GM12878 (cell line): ENCODE results near the gene COL4A2. TPM values are rescaled to one million over a fixed set of nuclear protein-coding genes. Genes with fewer than 3 reads are reported as not detected.

Experiments
- BRCA1 ChIP-seq: IDR thresholded peaks from 2 replicates; pipeline ENCODE4 v1.6.1; 2011; ENCODE audit warnings: low read depth, low read length, improper control_type of control experiment
- CBFB ChIP-seq: IDR thresholded peaks from 2 replicates; pipeline ENCODE4 v1.6.1; 2016; ENCODE audit warnings: antibody characterized with exemption, low read depth
- EZH2 ChIP-seq: IDR thresholded peaks from 2 replicates; pipeline ENCODE4 v1.6.1; 2012; ENCODE audit warnings: low read depth, mild to moderate bottlenecking, control low read depth, inconsistent platforms, low read length, borderline replicate concordance; ENCODE audit not compliant: control insufficient read depth
- FOS ChIP-seq: IDR thresholded peaks from 3 replicates; pipeline ENCODE4 v1.6.1; 2011; ENCODE audit warnings: borderline replicate concordance; ENCODE audit not compliant: insufficient read length; ENCODE audit errors: extremely low read depth
- JUND ChIP-seq: IDR thresholded peaks from 2 replicates; pipeline ENCODE4 v1.6.1; 2012; ENCODE audit warnings: low read depth, mild to moderate bottlenecking, low read length, improper control_type of control experiment, moderate library complexity
- KDM1A ChIP-seq: fragments of 200-600 bp; sonication (generic); IDR thresholded peaks from 2 replicates; pipeline ENCODE4 v1.6.1; 2016; ENCODE audit warnings: borderline replicate concordance
- KLF5 ChIP-seq: fragments of 450-650 bp; IDR thresholded peaks from 2 replicates; pipeline ENCODE4 v1.6.1; 2014; ENCODE audit warnings: mild to moderate bottlenecking; ENCODE audit not compliant: partially characterized antibody
- MEF2B ChIP-seq: fragments of 450-650 bp; IDR thresholded peaks from 2 replicates; pipeline ENCODE4 v1.6.1; 2018; ENCODE audit warnings: mild to moderate bottlenecking, moderate library complexity; ENCODE audit not compliant: partially characterized antibody, poor library complexity, severe bottlenecking
- MTA3 ChIP-seq: IDR thresholded peaks from 2 replicates; pipeline ENCODE4 v1.6.1; 2012; ENCODE audit warnings: low read length, inconsistent platforms, borderline replicate concordance
- MXI1 ChIP-seq: fragments of 150-350 bp; IDR thresholded peaks from 2 replicates; pipeline ENCODE4 v1.6.1; 2011; ENCODE audit warnings: low read depth, mild to moderate bottlenecking, inconsistent platforms, low read length, improper control_type of control experiment
- PAX8 ChIP-seq: fragments of 450-650 bp; IDR thresholded peaks from 2 replicates; pipeline ENCODE4 v1.6.1; 2017; ENCODE audit warnings: mild to moderate bottlenecking, moderate library complexity
- RBBP5 ChIP-seq: fragments of 200-600 bp; sonication (generic); conservative IDR thresholded peaks from 2 replicates; pipeline ENCODE4 v1.6.1; 2016
- SMARCA5 ChIP-seq: fragments of 450-650 bp; IDR thresholded peaks from 2 replicates; pipeline ENCODE4 v1.6.1; 2017; ENCODE audit warnings: mild to moderate bottlenecking
- SP1 ChIP-seq: IDR thresholded peaks from one replicate; pipeline ENCODE4 v1.6.1; 2011; ENCODE audit warnings: low read depth, low read length
- STAT1 ChIP-seq: fragments of 450-650 bp; conservative IDR thresholded peaks from 2 replicates; pipeline ENCODE4 v1.6.1; 2014; ENCODE audit warnings: antibody characterized with exemption, mild to moderate bottlenecking
- STAT3 ChIP-seq: IDR thresholded peaks from 2 replicates; pipeline ENCODE4 v1.6.1; 2011; ENCODE audit warnings: low read depth, low read length, improper control_type of control experiment
- ZBED1 ChIP-seq: IDR thresholded peaks from 2 replicates; pipeline ENCODE4 v1.6.1; 2016; ENCODE audit warnings: borderline replicate concordance
- polyA plus RNA-seq, 11 experiments: library from polyadenylated mRNA; depleted of rRNA in 4 of 11; unstranded in 6 of 11; stranded (reverse) in 5 of 11; fragments of >200 nt; fragmentation: Nextera tagmentation in 4 of 11; fragmentation: Illumina TruSeq in 1 of 11; extraction: Ambion mirVana in 4 of 11; extraction: Trizol in 1 of 11; gene quantifications; 1 replicate in 1 of 11; 2 replicates in 10 of 11; pipeline versions ENCODE4 v1.2.1 to v1.2.3, GENCODE V29; 2011 to 2016; ENCODE audit warnings: inconsistent platforms in 2 of 11, missing spikeins in 2 of 11, low read depth in 1 of 11
- total RNA-seq, 4 experiments: library from RNA; depleted of rRNA in 3 of 4; stranded (reverse); fragments of >200 nt in 3 of 4; fragmentation: Illumina TruSeq in 1 of 4; extraction: Trizol in 1 of 4; gene quantifications; 2 replicates each; pipeline versions ENCODE4 v1.2.1 to v1.2.3, GENCODE V29; 2013 to 2021
- TF ChIP-seq, protein P1 (sequence below): fragments of 450-650 bp; IDR thresholded peaks from 2 replicates; pipeline ENCODE4 v1.6.1; 2018; ENCODE audit warnings: borderline replicate concordance, mild to moderate bottlenecking; ENCODE audit not compliant: partially characterized antibody
- TF ChIP-seq, protein P2 (sequence below): fragments of 450-650 bp; IDR thresholded peaks from 2 replicates; pipeline ENCODE4 v1.6.1; 2017; ENCODE audit warnings: borderline replicate concordance
- TF ChIP-seq, protein P3 (sequence below): fragments of 450-650 bp; IDR thresholded peaks from 2 replicates; pipeline ENCODE4 v1.6.1; 2017; ENCODE audit warnings: low read depth, mild to moderate bottlenecking, moderate library complexity
- TF ChIP-seq, protein P4 (sequence below): fragments of 450-650 bp; IDR thresholded peaks from 2 replicates; pipeline ENCODE4 v1.6.1; 2018; ENCODE audit warnings: mild to moderate bottlenecking, low read depth, moderate library complexity; ENCODE audit not compliant: partially characterized antibody

Gene COL4A2
- total and polyA plus RNA-seq, 10 of the 15 experiments (the other 5 are each of a cell fraction or from before 2014, with no cell fraction given): 0.16 to 1.6 (median 0.62) TPM; not detected in 3

DNA sequence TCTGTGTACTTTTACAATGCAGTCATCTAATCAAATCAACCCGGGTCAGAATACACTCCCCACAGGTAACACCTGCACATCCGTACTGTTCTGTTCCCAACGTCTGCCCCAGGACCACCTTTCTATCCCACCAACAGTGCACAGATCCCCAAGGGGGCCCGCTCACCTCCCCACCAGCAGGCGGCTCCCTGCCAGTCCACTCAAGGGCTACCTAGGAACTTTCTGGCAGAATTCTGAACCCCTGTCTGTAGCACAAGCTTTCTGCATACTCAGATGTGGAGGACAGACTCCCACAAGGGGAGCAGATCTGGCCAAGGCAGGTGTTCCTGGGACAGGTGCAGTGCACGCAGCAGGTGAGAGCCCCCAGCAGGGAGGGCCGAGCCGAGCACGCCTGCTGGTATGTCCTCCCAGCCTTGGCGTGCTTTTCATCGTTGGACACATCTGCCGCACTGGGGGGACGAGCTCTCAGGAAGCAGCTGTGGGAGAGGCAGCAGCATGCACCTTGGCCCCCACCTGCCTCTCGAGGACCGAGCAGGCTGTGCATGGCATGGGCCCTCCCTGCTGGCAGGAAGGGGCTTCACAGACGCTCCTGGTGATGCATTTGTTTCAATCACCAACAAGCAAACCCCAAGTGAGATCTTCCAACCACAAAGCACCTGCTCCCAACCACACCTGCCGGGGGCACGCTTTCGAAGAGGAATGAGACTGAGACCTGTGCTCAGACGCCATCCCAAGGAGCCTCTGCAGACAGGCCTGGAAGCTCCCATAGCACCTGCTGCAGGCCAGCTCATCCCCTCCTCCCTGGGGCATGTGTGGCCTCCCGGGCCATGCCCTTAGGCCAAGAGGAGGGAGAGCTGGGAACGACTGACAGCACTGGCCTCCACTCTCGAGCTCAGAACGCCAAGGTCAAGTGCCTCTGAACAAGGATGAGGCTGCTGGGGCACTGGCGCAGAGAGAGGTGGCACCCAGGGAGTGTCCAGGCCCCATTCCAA lies 218.5 kb downstream of the COL4A2 start (continued):
- TF ChIP-seq SP1 (no peak), BRCA1 (no peak), KDM1A (no peak), MEF2B (no peak), STAT1 (no peak), FOS (no peak), CBFB (no peak; the same call in 1 of the 2 replicates), MXI1 (peak; percentile 33; the same call in 1 of the 2 replicates), JUND (no peak), KLF5 (no peak), STAT3 (no peak), SMARCA5 (no peak), EZH2 (no peak), ZBED1 (no peak), RBBP5 (no peak), MTA3 (no peak), PAX8 (no peak)
- TF ChIP-seq, protein P1, sequence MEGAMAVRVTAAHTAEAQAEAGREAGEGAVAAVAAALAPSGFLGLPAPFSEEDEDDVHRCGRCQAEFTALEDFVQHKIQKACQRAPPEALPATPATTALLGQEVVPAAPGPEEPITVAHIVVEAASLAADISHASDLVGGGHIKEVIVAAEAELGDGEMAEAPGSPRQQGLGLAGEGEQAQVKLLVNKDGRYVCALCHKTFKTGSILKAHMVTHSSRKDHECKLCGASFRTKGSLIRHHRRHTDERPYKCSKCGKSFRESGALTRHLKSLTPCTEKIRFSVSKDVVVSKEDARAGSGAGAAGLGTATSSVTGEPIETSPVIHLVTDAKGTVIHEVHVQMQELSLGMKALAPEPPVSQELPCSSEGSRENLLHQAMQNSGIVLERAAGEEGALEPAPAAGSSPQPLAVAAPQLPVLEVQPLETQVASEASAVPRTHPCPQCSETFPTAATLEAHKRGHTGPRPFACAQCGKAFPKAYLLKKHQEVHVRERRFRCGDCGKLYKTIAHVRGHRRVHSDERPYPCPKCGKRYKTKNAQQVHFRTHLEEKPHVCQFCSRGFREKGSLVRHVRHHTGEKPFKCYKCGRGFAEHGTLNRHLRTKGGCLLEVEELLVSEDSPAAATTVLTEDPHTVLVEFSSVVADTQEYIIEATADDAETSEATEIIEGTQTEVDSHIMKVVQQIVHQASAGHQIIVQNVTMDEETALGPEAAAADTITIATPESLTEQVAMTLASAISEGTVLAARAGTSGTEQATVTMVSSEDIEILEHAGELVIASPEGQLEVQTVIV: no peak
- TF ChIP-seq, protein P2, sequence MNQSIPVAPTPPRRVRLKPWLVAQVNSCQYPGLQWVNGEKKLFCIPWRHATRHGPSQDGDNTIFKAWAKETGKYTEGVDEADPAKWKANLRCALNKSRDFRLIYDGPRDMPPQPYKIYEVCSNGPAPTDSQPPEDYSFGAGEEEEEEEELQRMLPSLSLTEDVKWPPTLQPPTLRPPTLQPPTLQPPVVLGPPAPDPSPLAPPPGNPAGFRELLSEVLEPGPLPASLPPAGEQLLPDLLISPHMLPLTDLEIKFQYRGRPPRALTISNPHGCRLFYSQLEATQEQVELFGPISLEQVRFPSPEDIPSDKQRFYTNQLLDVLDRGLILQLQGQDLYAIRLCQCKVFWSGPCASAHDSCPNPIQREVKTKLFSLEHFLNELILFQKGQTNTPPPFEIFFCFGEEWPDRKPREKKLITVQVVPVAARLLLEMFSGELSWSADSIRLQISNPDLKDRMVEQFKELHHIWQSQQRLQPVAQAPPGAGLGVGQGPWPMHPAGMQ: peak; percentile 15; the same call in 1 of the 2 replicates
- TF ChIP-seq, protein P3, sequence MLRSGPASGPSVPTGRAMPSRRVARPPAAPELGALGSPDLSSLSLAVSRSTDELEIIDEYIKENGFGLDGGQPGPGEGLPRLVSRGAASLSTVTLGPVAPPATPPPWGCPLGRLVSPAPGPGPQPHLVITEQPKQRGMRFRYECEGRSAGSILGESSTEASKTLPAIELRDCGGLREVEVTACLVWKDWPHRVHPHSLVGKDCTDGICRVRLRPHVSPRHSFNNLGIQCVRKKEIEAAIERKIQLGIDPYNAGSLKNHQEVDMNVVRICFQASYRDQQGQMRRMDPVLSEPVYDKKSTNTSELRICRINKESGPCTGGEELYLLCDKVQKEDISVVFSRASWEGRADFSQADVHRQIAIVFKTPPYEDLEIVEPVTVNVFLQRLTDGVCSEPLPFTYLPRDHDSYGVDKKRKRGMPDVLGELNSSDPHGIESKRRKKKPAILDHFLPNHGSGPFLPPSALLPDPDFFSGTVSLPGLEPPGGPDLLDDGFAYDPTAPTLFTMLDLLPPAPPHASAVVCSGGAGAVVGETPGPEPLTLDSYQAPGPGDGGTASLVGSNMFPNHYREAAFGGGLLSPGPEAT: peak; percentile 44; the same call in 1 of the 2 replicates
- TF ChIP-seq, protein P4, sequence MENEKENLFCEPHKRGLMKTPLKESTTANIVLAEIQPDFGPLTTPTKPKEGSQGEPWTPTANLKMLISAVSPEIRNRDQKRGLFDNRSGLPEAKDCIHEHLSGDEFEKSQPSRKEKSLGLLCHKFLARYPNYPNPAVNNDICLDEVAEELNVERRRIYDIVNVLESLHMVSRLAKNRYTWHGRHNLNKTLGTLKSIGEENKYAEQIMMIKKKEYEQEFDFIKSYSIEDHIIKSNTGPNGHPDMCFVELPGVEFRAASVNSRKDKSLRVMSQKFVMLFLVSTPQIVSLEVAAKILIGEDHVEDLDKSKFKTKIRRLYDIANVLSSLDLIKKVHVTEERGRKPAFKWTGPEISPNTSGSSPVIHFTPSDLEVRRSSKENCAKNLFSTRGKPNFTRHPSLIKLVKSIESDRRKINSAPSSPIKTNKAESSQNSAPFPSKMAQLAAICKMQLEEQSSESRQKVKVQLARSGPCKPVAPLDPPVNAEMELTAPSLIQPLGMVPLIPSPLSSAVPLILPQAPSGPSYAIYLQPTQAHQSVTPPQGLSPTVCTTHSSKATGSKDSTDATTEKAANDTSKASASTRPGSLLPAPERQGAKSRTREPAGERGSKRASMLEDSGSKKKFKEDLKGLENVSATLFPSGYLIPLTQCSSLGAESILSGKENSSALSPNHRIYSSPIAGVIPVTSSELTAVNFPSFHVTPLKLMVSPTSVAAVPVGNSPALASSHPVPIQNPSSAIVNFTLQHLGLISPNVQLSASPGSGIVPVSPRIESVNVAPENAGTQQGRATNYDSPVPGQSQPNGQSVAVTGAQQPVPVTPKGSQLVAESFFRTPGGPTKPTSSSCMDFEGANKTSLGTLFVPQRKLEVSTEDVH: no peak
